Measurements from ENCODE around the gene ACER2. TPM values are rescaled to one million over a fixed set of nuclear protein-coding genes. Genes with fewer than 3 reads are reported as not detected.
"Not testable (repeated sequence)": the region's sequence is repeated elsewhere in the genome, so short reads cannot be mapped to it uniquely, and the experiment has no call there.

Gene ACER2
- total RNA-seq, 1 experiment from 2014 or later, result 0.84 TPM

DNA sequence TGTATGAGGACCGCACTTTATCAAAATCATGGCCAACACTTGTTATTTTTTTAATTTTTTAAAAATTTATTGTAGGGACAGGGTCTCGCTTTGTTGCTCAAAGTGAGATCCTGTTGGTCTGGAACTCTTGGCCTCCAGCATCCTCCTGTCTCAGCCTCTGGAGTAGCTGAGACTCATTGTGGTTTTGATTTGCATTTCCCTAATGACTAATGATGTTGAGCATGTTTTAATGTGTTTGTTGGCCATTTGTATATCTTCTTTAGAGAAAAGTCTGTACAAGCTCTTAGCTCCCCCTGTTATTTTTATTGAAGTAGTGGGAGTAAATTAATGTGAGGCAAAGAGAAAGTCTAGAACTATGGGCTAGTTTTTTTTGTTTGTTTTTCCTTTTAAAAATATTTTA is 27.2 kb upstream of the ACER2 start:
- no peak overlapping the region for H3K27ac ChIP-seq (ENCODE audit: low read depth, low read length, poor library complexity, severe bottlenecking)
- ChIA-PET POLR2A (ENCODE audit: low non-redundant PET) (no interaction called here), CTCF (no interaction called here)
- no peak for TF ChIP-seq EZH2 (IDR thresholded peaks at IDR 0.05; ENCODE audit: borderline replicate concordance, low read depth, low read length, poor library complexity, severe bottlenecking)
- TF ChIP-seq, protein P1, sequence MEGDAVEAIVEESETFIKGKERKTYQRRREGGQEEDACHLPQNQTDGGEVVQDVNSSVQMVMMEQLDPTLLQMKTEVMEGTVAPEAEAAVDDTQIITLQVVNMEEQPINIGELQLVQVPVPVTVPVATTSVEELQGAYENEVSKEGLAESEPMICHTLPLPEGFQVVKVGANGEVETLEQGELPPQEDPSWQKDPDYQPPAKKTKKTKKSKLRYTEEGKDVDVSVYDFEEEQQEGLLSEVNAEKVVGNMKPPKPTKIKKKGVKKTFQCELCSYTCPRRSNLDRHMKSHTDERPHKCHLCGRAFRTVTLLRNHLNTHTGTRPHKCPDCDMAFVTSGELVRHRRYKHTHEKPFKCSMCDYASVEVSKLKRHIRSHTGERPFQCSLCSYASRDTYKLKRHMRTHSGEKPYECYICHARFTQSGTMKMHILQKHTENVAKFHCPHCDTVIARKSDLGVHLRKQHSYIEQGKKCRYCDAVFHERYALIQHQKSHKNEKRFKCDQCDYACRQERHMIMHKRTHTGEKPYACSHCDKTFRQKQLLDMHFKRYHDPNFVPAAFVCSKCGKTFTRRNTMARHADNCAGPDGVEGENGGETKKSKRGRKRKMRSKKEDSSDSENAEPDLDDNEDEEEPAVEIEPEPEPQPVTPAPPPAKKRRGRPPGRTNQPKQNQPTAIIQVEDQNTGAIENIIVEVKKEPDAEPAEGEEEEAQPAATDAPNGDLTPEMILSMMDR (conservative IDR thresholded peaks at IDR 0.05; ENCODE audit: low read depth, low read length), result no peak
- H3K27me3 ChIP-seq (replicated peaks; ENCODE audit: insufficient read depth, low read depth, low read length, poor library complexity), result no peaks in the 10 kb centered on the region
- H3K4me1 ChIP-seq (ENCODE audit: insufficient read depth, low read length, poor library complexity, severe bottlenecking), result no peaks in the 10 kb centered on the region
- H3K4me3 ChIP-seq (ENCODE audit: low read depth, low read length, poor library complexity, severe bottlenecking), result no peak overlapping the region
- intact Hi-C loops (cut with micrococcal nuclease; ENCODE audit: unreplicated experiment), result loop anchor here (5.0 kb wide), 1 partner anchor 76 kb away; no protein-coding TSS in a partner anchor
- peaks cover 28% of the 10 kb centered on the region for H3K36me3 ChIP-seq (ENCODE audit: insufficient read depth, low read length, poor library complexity, severe bottlenecking)
- DNase-seq (ENCODE audit: low spot score), result no peak
- no TSS peak for BruUV-seq (replicated peaks)
- H3K9me3 ChIP-seq (ENCODE audit: low read depth, low read length, poor library complexity, severe bottlenecking), result no peaks in the 10 kb centered on the region

DNA sequence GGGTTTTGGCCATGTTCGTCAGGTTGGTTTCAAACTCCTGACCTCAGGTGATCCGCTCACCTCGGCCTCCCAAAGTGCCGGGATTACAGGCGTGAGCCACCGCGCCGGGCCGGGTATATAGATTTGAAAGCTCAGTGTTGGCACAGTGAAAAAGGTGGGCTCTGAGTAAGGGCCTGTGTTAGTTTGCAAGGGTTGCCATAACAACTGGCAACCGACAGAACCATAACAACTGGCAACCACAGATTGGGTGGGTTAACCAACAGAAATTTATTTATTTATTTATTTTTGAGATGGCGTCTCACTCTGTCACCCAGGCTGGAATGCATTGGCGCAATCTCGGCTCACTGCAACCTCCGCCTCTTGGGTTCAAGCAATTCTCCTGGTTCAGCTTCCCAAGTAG is 23.6 kb upstream of the ACER2 start:
- POLR2A ChIA-PET (ENCODE audit: low non-redundant PET); H3K27ac ChIP-seq (ENCODE audit: low read depth, low read length, poor library complexity, severe bottlenecking); H3K4me3 ChIP-seq (ENCODE audit: low read depth, low read length, poor library complexity, severe bottlenecking); BruUV-seq (replicated peaks); H3K36me3 ChIP-seq (ENCODE audit: insufficient read depth, low read length, poor library complexity, severe bottlenecking); H3K4me1 ChIP-seq (ENCODE audit: insufficient read depth, low read length, poor library complexity, severe bottlenecking); CTCF ChIA-PET; intact Hi-C loops (cut with micrococcal nuclease; ENCODE audit: unreplicated experiment); H3K27me3 ChIP-seq (replicated peaks; ENCODE audit: insufficient read depth, low read depth, low read length, poor library complexity); H3K9me3 ChIP-seq (ENCODE audit: low read depth, low read length, poor library complexity, severe bottlenecking); DNase-seq (ENCODE audit: low spot score): not testable (repeated sequence)

DNA sequence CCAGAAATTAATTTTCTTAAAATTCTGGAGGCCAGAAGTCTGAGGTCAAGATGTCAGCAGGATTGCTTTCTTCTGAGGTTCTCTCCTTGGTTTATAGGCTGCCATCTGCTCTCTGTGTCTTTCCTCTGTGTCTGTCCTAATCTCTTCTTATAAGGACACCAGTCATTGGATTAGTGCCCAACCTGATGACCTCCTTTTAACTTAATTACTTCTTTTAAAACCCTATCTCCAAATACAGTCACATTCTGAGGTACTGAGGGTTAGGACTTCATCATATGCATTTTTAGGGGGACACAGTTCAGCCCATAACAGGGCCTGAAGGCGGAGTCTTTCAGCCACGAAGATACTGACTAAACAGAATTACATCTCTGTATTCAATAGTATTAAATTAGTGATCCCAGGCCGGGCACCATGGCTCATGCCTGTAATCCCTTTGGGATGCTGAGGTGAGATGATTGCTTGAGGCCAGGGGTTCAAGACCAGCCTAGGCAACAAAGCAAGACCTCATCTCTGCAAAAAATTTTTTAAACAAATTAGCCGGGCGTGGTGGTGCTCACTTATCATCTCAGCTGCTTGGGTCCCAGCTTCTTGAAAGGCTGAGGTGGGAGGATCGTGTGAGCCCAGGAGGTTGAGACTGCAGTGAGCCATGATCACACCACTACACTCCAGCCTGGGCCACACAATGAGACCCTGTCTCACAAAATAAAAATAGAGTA is 22.9 kb upstream of the ACER2 start:
- ChIA-PET POLR2A (ENCODE audit: low non-redundant PET) (no interaction called here), CTCF (no interaction called here)
- TF ChIP-seq, protein P1 (conservative IDR thresholded peaks at IDR 0.05; ENCODE audit: low read depth, low read length), result no peak
- TF ChIP-seq EZH2 (IDR thresholded peaks at IDR 0.05; ENCODE audit: borderline replicate concordance, low read depth, low read length, poor library complexity, severe bottlenecking), result no peak
- Histone ChIP-seq H3K4me1 (ENCODE audit: insufficient read depth, low read length, poor library complexity, severe bottlenecking) (no peaks in the 10 kb centered on the region), H3K9me3 (ENCODE audit: low read depth, low read length, poor library complexity, severe bottlenecking) (no peaks in the 10 kb centered on the region), H3K27ac (ENCODE audit: low read depth, low read length, poor library complexity, severe bottlenecking) (no peak overlapping the region), H3K36me3 (ENCODE audit: insufficient read depth, low read length, poor library complexity, severe bottlenecking) (no peaks in the 10 kb centered on the region), H3K27me3 (replicated peaks; ENCODE audit: insufficient read depth, low read depth, low read length, poor library complexity) (no peaks in the 10 kb centered on the region), H3K4me3 (ENCODE audit: low read depth, low read length, poor library complexity, severe bottlenecking) (no peak overlapping the region)
- intact Hi-C loops (cut with micrococcal nuclease; ENCODE audit: unreplicated experiment), result no loop called here
- no TSS peak for BruUV-seq (replicated peaks)
- no peak for DNase-seq (ENCODE audit: low spot score)

DNA sequence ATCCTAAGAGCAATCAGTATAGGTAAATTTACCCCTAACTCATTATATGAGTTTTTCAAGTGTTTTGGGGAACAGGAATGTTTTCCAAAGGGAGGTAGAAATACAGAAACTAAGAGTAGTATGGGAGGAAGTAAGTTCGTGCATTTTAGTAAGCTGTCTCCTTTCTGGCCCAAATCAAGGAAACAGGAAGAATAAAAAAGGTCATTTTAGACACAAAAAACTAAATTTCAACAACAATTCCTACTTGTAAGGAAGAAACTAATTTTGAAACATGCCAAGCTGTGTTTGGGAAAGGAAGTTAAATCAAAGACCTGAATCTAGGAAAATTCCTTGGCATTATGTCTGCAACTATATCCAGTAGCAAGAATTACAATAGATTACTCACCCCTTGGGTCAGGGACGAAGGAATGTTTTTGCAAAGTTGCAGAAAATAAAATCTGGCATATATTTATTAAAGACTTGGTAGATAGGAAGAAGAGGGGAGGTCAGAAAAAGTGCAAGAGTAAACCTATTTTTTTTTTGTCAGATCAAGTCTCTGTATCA is 22.2 kb upstream of the ACER2 start:
- intact Hi-C loops (cut with micrococcal nuclease; ENCODE audit: unreplicated experiment), result no loop called here
- Histone ChIP-seq H3K4me1 (ENCODE audit: insufficient read depth, low read length, poor library complexity, severe bottlenecking) (no peaks in the 10 kb centered on the region), H3K4me3 (ENCODE audit: low read depth, low read length, poor library complexity, severe bottlenecking) (no peak overlapping the region), H3K27me3 (replicated peaks; ENCODE audit: insufficient read depth, low read depth, low read length, poor library complexity) (no peaks in the 10 kb centered on the region), H3K36me3 (ENCODE audit: insufficient read depth, low read length, poor library complexity, severe bottlenecking) (no peaks in the 10 kb centered on the region), H3K9me3 (ENCODE audit: low read depth, low read length, poor library complexity, severe bottlenecking) (no peaks in the 10 kb centered on the region), H3K27ac (ENCODE audit: low read depth, low read length, poor library complexity, severe bottlenecking) (no peak overlapping the region)
- TF ChIP-seq, protein P1 (conservative IDR thresholded peaks at IDR 0.05; ENCODE audit: low read depth, low read length), result no peak
- TF ChIP-seq EZH2 (IDR thresholded peaks at IDR 0.05; ENCODE audit: borderline replicate concordance, low read depth, low read length, poor library complexity, severe bottlenecking), result no peak
- no TSS peak for BruUV-seq (replicated peaks)
- POLR2A ChIA-PET (ENCODE audit: low non-redundant PET), result no interaction called here
- DNase-seq (ENCODE audit: low spot score), result no peak
- CTCF ChIA-PET, result no interaction called here

Data from A673 (cell line).